ENCODE measurements around the gene IRF2.
A peak's percentile ranks its signal among the peaks of the same experiment; 100 is the strongest.

IRF2 gene

GRCh38 chr4:184455299-184455698 is 19.1 kb downstream of the IRF2 start:
- no peak overlapping the region for H3K4me3 ChIP-seq (ENCODE audit: low read depth, low read length)
- DNase-seq (ENCODE audit: low read depth), result no peak

GRCh38 chr4:184453365-184454160 is 20.8 kb downstream of the IRF2 start:
- DNase-seq (ENCODE audit: low read depth), result peak; percentile 78
- no peak overlapping the region for H3K4me3 ChIP-seq (ENCODE audit: low read depth, low read length)

- DNase-seq (ENCODE audit: low read depth), result no peak
- H3K4me3 ChIP-seq (ENCODE audit: low read depth, low read length), result no peak overlapping the region
These were observed 21.6 kb downstream of the IRF2 start for GRCh38 chr4:184452740-184453139.

GRCh38 chr4:184451726-184452125 is 22.6 kb downstream of the IRF2 start:
- no peak overlapping the region for H3K4me3 ChIP-seq (ENCODE audit: low read depth, low read length)

GRCh38 chr4:184450743-184451535 is 23.4 kb downstream of the IRF2 start:
- no peak overlapping the region for H3K4me3 ChIP-seq (ENCODE audit: low read depth, low read length)
- DNase-seq (ENCODE audit: low read depth), result no peak

More at GRCh38 chr4:184451726-184452125, 22.6 kb downstream of the IRF2 start:
- DNase-seq (ENCODE audit: low read depth), result no peak

- no peak overlapping the region for H3K4me3 ChIP-seq (ENCODE audit: low read depth, low read length)
- peak; percentile 34 for DNase-seq (ENCODE audit: low read depth)
These were observed 24.3 kb downstream of the IRF2 start for GRCh38 chr4:184450045-184450444.

- peak; percentile 54 for DNase-seq (ENCODE audit: low read depth)
- peak overlapping the region; percentile 36 for H3K4me3 ChIP-seq (ENCODE audit: low read depth, low read length)
These were observed 25.5 kb downstream of the IRF2 start for GRCh38 chr4:184448821-184449220.

- no peak for DNase-seq (ENCODE audit: low read depth)
- no peak overlapping the region for H3K4me3 ChIP-seq (ENCODE audit: low read depth, low read length)
These were observed 26.2 kb downstream of the IRF2 start for GRCh38 chr4:184448141-184448540.

- DNase-seq (ENCODE audit: low read depth), result no peak
These were observed 26.7 kb downstream of the IRF2 start for GRCh38 chr4:184447664-184448063.

GRCh38 chr4:184446132-184446658 is 28.2 kb downstream of the IRF2 start:
- DNase-seq (ENCODE audit: low read depth), result no peak
- H3K4me3 ChIP-seq (ENCODE audit: low read depth, low read length), result no peak overlapping the region

More at GRCh38 chr4:184447664-184448063, 26.7 kb downstream of the IRF2 start:
- H3K4me3 ChIP-seq (ENCODE audit: low read depth, low read length), result no peak overlapping the region

GRCh38 chr4:184444953-184445309 is 29.4 kb downstream of the IRF2 start:
- H3K4me3 ChIP-seq (ENCODE audit: low read depth, low read length), result no peak overlapping the region
- no peak for DNase-seq (ENCODE audit: low read depth)

GRCh38 chr4:184444215-184444952 is 30.0 kb downstream of the IRF2 start:
- no peak for DNase-seq (ENCODE audit: low read depth)
- H3K4me3 ChIP-seq (ENCODE audit: low read depth, low read length), result no peak overlapping the region

GRCh38 chr4:184443318-184443717 is 31.0 kb downstream of the IRF2 start:
- DNase-seq (ENCODE audit: low read depth), result no peak
- H3K4me3 ChIP-seq (ENCODE audit: low read depth, low read length), result no peak overlapping the region

- no peak overlapping the region for H3K4me3 ChIP-seq (ENCODE audit: low read depth, low read length)
- DNase-seq (ENCODE audit: low read depth), result no peak
These were observed 32.1 kb downstream of the IRF2 start for GRCh38 chr4:184442314-184442635.

- H3K4me3 ChIP-seq (ENCODE audit: low read depth, low read length), result no peak overlapping the region
- no peak for DNase-seq (ENCODE audit: low read depth)
These were observed 32.7 kb downstream of the IRF2 start for GRCh38 chr4:184441461-184442313.

GRCh38 chr4:184440595-184441358 is 33.6 kb downstream of the IRF2 start:
- no peak for DNase-seq (ENCODE audit: low read depth)
- H3K4me3 ChIP-seq (ENCODE audit: low read depth, low read length), result no peak overlapping the region

GRCh38 chr4:184439856-184440594 is 34.3 kb downstream of the IRF2 start:
- DNase-seq (ENCODE audit: low read depth), result peak; percentile 72
- H3K4me3 ChIP-seq (ENCODE audit: low read depth, low read length), result no peak overlapping the region

GRCh38 chr4:184439386-184439785 is 35.0 kb downstream of the IRF2 start:
- H3K4me3 ChIP-seq (ENCODE audit: low read depth, low read length), result no peak overlapping the region
- no peak for DNase-seq (ENCODE audit: low read depth)
